HepG2 (cell line): Measurements from ENCODE around the gene CCDC116. TPM values are rescaled to one million over a fixed set of nuclear protein-coding genes. Genes with fewer than 3 reads are reported as not detected.

Experiments
- ARID4A ChIP-seq: sonication (generic); formaldehyde crosslinking; IDR thresholded peaks from 2 replicates; pipeline ENCODE4 v1.5.0; 2020; ENCODE audit warnings: mild to moderate bottlenecking, missing genetic modification reagents, borderline replicate concordance
- CENPT ChIP-seq: sonication (generic); formaldehyde crosslinking; IDR thresholded peaks from 2 replicates; pipeline ENCODE4 v1.8.0; 2022; ENCODE audit warnings: low read depth, mild to moderate bottlenecking, moderate library complexity, missing genetic modification reagents
- ETS1 ChIP-seq: sonication (generic); formaldehyde crosslinking; IDR thresholded peaks from 2 replicates; pipeline ENCODE4 v1.4.0; 2020; ENCODE audit warnings: missing genetic modification reagents
- FOXK2 ChIP-seq: fragments of 450-650 bp; IDR thresholded peaks from 2 replicates; pipeline ENCODE4 v1.6.1; 2016
- GABPB1 ChIP-seq: IDR thresholded peaks from 2 replicates; pipeline ENCODE4 v1.6.1; 2016; ENCODE audit warnings: mild to moderate bottlenecking, missing genetic modification reagents, moderate library complexity, missing compliant biosample characterization
- HOMEZ ChIP-seq: IDR thresholded peaks from 2 replicates; pipeline ENCODE4 v1.6.1; 2016; ENCODE audit warnings: low read depth
- MIER2 ChIP-seq: IDR thresholded peaks from 2 replicates; pipeline ENCODE4 v1.6.1; 2016; ENCODE audit warnings: missing biosample characterization, missing genetic modification reagents
- NCOA1 ChIP-seq: sonication (generic); formaldehyde crosslinking; IDR thresholded peaks from 2 replicates; pipeline ENCODE4 v1.9.0; 2021; ENCODE audit warnings: missing genetic modification reagents
- RBM39 ChIP-seq: fragments of 200-400 bp; formaldehyde crosslinking; IDR thresholded peaks from one replicate; pipeline ENCODE4 v1.6.1; 2018; ENCODE audit warnings: antibody characterized with exemption, mild to moderate bottlenecking, low read depth, low read length; ENCODE audit not compliant: poor library complexity, severe bottlenecking
- SIN3A ChIP-seq: IDR thresholded peaks from 2 replicates; pipeline ENCODE4 v1.6.1; 2011; ENCODE audit warnings: low read depth, mild to moderate bottlenecking, control low read depth, low read length, borderline replicate concordance
- SIX4 ChIP-seq: sonication (generic); formaldehyde crosslinking; IDR thresholded peaks from 2 replicates; pipeline ENCODE4 v1.4.0; 2020; ENCODE audit warnings: missing genetic modification reagents
- SOX13 ChIP-seq, 3 experiments: fragments of 450-650 bp in 1 of 3; sonication (generic) in 1 of 3; formaldehyde crosslinking in 1 of 3; IDR thresholded peaks in 2 of 3; conservative IDR thresholded peaks in 1 of 3; 2 replicates each; pipeline versions ENCODE4 v1.5.0 to v1.6.1; 2016 to 2020; ENCODE audit warnings: antibody characterized with exemption in 1 of 3, mild to moderate bottlenecking in 1 of 3, missing compliant biosample characterization in 1 of 3, missing genetic modification reagents in 1 of 3, moderate library complexity in 1 of 3
- SUZ12 ChIP-seq: fragments of 150-350 bp; IDR thresholded peaks from 2 replicates; pipeline ENCODE4 v1.6.1; 2014; ENCODE audit warnings: low read depth, low read length
- TMF1 ChIP-seq: sonication (generic); formaldehyde crosslinking; IDR thresholded peaks from 2 replicates; pipeline ENCODE4 v1.8.1; 2022; ENCODE audit warnings: low read depth, missing genetic modification reagents
- WIZ ChIP-seq: sonication (generic); formaldehyde crosslinking; IDR thresholded peaks from 2 replicates; pipeline ENCODE4 v1.5.1; 2020; ENCODE audit warnings: mild to moderate bottlenecking, missing genetic modification reagents
- ZBTB44 ChIP-seq: sonication (generic); formaldehyde crosslinking; IDR thresholded peaks from 2 replicates; pipeline ENCODE4 v1.4.0; 2020; ENCODE audit warnings: missing genetic modification reagents
- ZFX ChIP-seq: sonication (generic); formaldehyde crosslinking; IDR thresholded peaks from 2 replicates; pipeline ENCODE4 v1.4.0; 2020; ENCODE audit warnings: mild to moderate bottlenecking, low read depth, missing genetic modification reagents, moderate library complexity
- ZFYVE20 ChIP-seq: sonication (generic); formaldehyde crosslinking; IDR thresholded peaks from 2 replicates; pipeline ENCODE4 v1.8.0; 2023; ENCODE audit warnings: low read depth, mild to moderate bottlenecking, moderate library complexity, missing genetic modification reagents, borderline replicate concordance
- ZNF331 ChIP-seq: sonication (generic); formaldehyde crosslinking; IDR thresholded peaks from 2 replicates; pipeline ENCODE4 v1.4.0; 2020; ENCODE audit warnings: missing genetic modification reagents
- ZNF460 ChIP-seq: sonication (generic); formaldehyde crosslinking; IDR thresholded peaks from 2 replicates; pipeline ENCODE4 v1.5.1; 2020; ENCODE audit warnings: missing genetic modification reagents, mild to moderate bottlenecking, borderline replicate concordance
- ZNF569 ChIP-seq: sonication (generic); formaldehyde crosslinking; IDR thresholded peaks from 2 replicates; pipeline ENCODE4 v1.5.0; 2020; ENCODE audit warnings: mild to moderate bottlenecking, missing genetic modification reagents, moderate library complexity, borderline replicate concordance
- ZNF572 ChIP-seq: sonication (generic); formaldehyde crosslinking; IDR thresholded peaks from 2 replicates; pipeline ENCODE4 v1.5.1; 2020; ENCODE audit warnings: mild to moderate bottlenecking, missing genetic modification reagents
- polyA plus RNA-seq, 8 experiments: library from polyadenylated mRNA; depleted of rRNA in 3 of 8; stranded (reverse) in 7 of 8; unstranded in 1 of 8; fragments of >200 nt; fragmentation: Illumina TruSeq in 4 of 8; extraction: Trizol in 4 of 8; gene quantifications; 2 replicates each; pipeline versions ENCODE4 v1.2.1 to v1.2.3, GENCODE V29; 2011 to 2016; ENCODE audit warnings: low read depth in 4 of 8, missing spikeins in 1 of 8, mixed read lengths in 1 of 8; ENCODE audit not compliant: insufficient read depth in 1 of 8
- total RNA-seq, 5 experiments: library from RNA; depleted of rRNA; stranded (reverse); fragments of >200 nt; fragmentation: Illumina TruSeq; extraction: Trizol; gene quantifications; 2 replicates each; pipeline ENCODE4 v1.2.3, GENCODE V29; 2016; ENCODE audit warnings: low read depth in 1 of 5

Gene CCDC116
- total and polyA plus RNA-seq, 2 of the 13 experiments (the other 11 are each of a cell fraction or from before 2014, with no cell fraction given), result 0.15 to 0.33 TPM

- peak; percentile 80; the same call in 1 of the 2 replicates for TF ChIP-seq ARID4A (CRISPR knock-in tag)
- no peak for TF ChIP-seq ZNF569 (CRISPR knock-in tag)
- TF ChIP-seq CENPT (CRISPR knock-in tag), result no peak
- no peak for TF ChIP-seq ZFYVE20
- no peak for TF ChIP-seq ZNF572 (CRISPR knock-in tag)
- 0 out of 2 replicates have a peak, but pooled peaks have one; percentile 36 for TF ChIP-seq SIN3A
- TF ChIP-seq ZNF460, result no peak
- TF ChIP-seq SOX13 (IDR thresholded peaks at IDR 0.05), result no peak
- TF ChIP-seq SOX13 (CRISPR knock-in tag; conservative IDR thresholded peaks at IDR 0.05 in 1 of 2, IDR thresholded peaks at IDR 0.05 in 1 of 2), result no peak
- peak; percentile 62; the same call in 1 of the 2 replicates for TF ChIP-seq GABPB1
- peak; percentile 36 for TF ChIP-seq RBM39
- TF ChIP-seq WIZ (CRISPR knock-in tag), result no peak
- no peak for TF ChIP-seq FOXK2
- TF ChIP-seq TMF1 (CRISPR knock-in tag), result no peak; the same call in 1 of the 2 replicates
- no peak for TF ChIP-seq ETS1 (CRISPR knock-in tag)
- peak; percentile 53; the same call in 1 of the 2 replicates for TF ChIP-seq ZFX (CRISPR knock-in tag)
- TF ChIP-seq NCOA1 (CRISPR knock-in tag), result no peak
- TF ChIP-seq SUZ12, result no peak
- no peak for TF ChIP-seq ZNF331 (CRISPR knock-in tag)
- no peak for TF ChIP-seq HOMEZ (CRISPR knock-in tag)
- TF ChIP-seq MIER2 (CRISPR knock-in tag), result no peak
- no peak for TF ChIP-seq ZBTB44 (CRISPR knock-in tag)
- TF ChIP-seq SIX4 (CRISPR knock-in tag), result no peak
Measured at GRCh38 chr22:21652010-21652546, 19.5 kb downstream of the CCDC116 start (continued).
